GM19025 (cell line): ENCODE results near the gene CADPS.

Experiments
- ATAC-seq: cut with Tn5 transposase; IDR thresholded peaks from one replicate; pipeline ENCODE4 v1.9.1; 2021; ENCODE audit warnings: mild to moderate bottlenecking, low read depth, moderate library complexity; ENCODE audit not compliant: unreplicated experiment

CADPS gene

GRCh38 chr3:62655056-62655690, 220.0 kb downstream of the CADPS start:
- ATAC-seq, result no peak

GRCh38 chr3:62653796-62654195, 221.4 kb downstream of the CADPS start:
- ATAC-seq, result no peak

GRCh38 chr3:62647711-62648110, 227.5 kb downstream of the CADPS start:
- no peak for ATAC-seq

- no peak for ATAC-seq
Observed at GRCh38 chr3:62644493-62644892, 230.7 kb downstream of the CADPS start.

- ATAC-seq, result no peak
Observed at GRCh38 chr3:62638316-62638715, 236.9 kb downstream of the CADPS start.

- no peak for ATAC-seq
Observed at GRCh38 chr3:62636235-62636826, 238.9 kb downstream of the CADPS start.

GRCh38 chr3:62632510-62633294, 242.5 kb downstream of the CADPS start:
- no peak for ATAC-seq

- no peak for ATAC-seq
Observed at GRCh38 chr3:62631488-62631887, 243.7 kb downstream of the CADPS start.

- ATAC-seq, result no peak
Observed at GRCh38 chr3:62630664-62631063, 244.6 kb downstream of the CADPS start.

GRCh38 chr3:62625268-62625667, 249.9 kb downstream of the CADPS start:
- no peak for ATAC-seq

- no peak for ATAC-seq
Observed at GRCh38 chr3:62624185-62624584, 251.0 kb downstream of the CADPS start.

GRCh38 chr3:62622553-62623174, 252.6 kb downstream of the CADPS start:
- no peak for ATAC-seq

GRCh38 chr3:62621925-62622324, 253.3 kb downstream of the CADPS start:
- ATAC-seq, result no peak

GRCh38 chr3:62621176-62621575, 254.0 kb downstream of the CADPS start:
- no peak for ATAC-seq

GRCh38 chr3:62615258-62615849, 259.9 kb downstream of the CADPS start:
- ATAC-seq, result no peak

GRCh38 chr3:62614527-62614926, 260.7 kb downstream of the CADPS start:
- no peak for ATAC-seq

GRCh38 chr3:62611541-62612240, 263.5 kb downstream of the CADPS start:
- ATAC-seq, result no peak

GRCh38 chr3:62607287-62608029, 267.8 kb downstream of the CADPS start:
- ATAC-seq, result no peak

GRCh38 chr3:62605413-62606068, 269.7 kb downstream of the CADPS start:
- no peak for ATAC-seq
